Naive thymus-derived CD8-positive, alpha-beta T cell (primary cell): ENCODE measurements around the gene IRF4. TPM values are rescaled to one million over a fixed set of nuclear protein-coding genes. Genes with fewer than 3 reads are reported as not detected.

Source experiments
- ATAC-seq, 2 donors: fragments of 150-1000 bp; cut with Tn5 transposase in 1 of 2; sonication (Bioruptor Pico), chemical (Tn5 transposase) in 1 of 2; 1 replicate in 1 of 2; 2 replicates in 1 of 2; pipeline ENCODE4 v1.10.0; 2021; ENCODE audit warnings: mild to moderate bottlenecking in 2 of 2, moderate library complexity in 2 of 2
- POLR2A ChIA-PET: fragments of 350-600 bp; sonication (Branson Sonifier 250); formaldehyde crosslinking; loops from one replicate; lab custom pipeline; 2021; ENCODE audit warnings: antibody characterized with exemption; lab: Charles Lee
- DNase-seq, 10 donors: peaks; one replicate each; pipeline versions ENCODE4 v3.0.0 to v3.0.0-alpha.2; 2020 to 2022
- H3K27ac Mint-ChIP-seq, 10 donors: one replicate each; pipeline ENCODE4 v1.8.0; 2020 to 2022; ENCODE audit warnings: mild to moderate bottlenecking in 10 of 10, mixed read lengths in 10 of 10, moderate library complexity in 4 of 10, inconsistent platforms in 1 of 10
- H3K27me3 Mint-ChIP-seq, 5 donors: one replicate each; pipeline ENCODE4 v1.8.0; 2021 to 2022; ENCODE audit warnings: mixed read lengths in 5 of 5
- H3K36me3 Mint-ChIP-seq, 3 donors: one replicate each; pipeline ENCODE4 v1.8.0; 2020 to 2022; ENCODE audit warnings: mixed read lengths in 3 of 3, mild to moderate bottlenecking in 2 of 3, inconsistent platforms in 1 of 3
- H3K4me1 Mint-ChIP-seq, 4 donors: one replicate each; pipeline ENCODE4 v1.8.0; 2021 to 2022; ENCODE audit warnings: mixed read lengths in 4 of 4
- H3K4me3 Mint-ChIP-seq, 10 donors: one replicate each; pipeline ENCODE4 v1.8.0; 2020 to 2022; ENCODE audit warnings: mild to moderate bottlenecking in 10 of 10, mixed read lengths in 10 of 10, moderate library complexity in 6 of 10, inconsistent platforms in 1 of 10
- H3K9me3 Mint-ChIP-seq, 9 donors: one replicate each; pipeline ENCODE4 v1.8.0; 2020 to 2022; ENCODE audit warnings: mixed read lengths in 9 of 9, mild to moderate bottlenecking in 3 of 9, inconsistent platforms in 1 of 9, moderate library complexity in 1 of 9
- polyA plus RNA-seq, 3 donors: library from polyadenylated mRNA; unstranded; fragments of 300-500 nt; fragmentation: Illumina TruSeq; gene quantifications; one replicate each; pipeline ENCODE4 v1.2.3, GENCODE V29; 2021
- total RNA-seq, 8 experiments: library from RNA in 2 of 8; stranded (reverse) in 2 of 8; gene quantifications; one replicate each; pipeline ENCODE4 v1.2.3 and lab custom pipeline; 2021 to 2026

The IRF4 gene
- total and polyA plus RNA-seq, 5 experiments from 2014 or later = 0.44 to 10.4 (median 0.97) TPM

GRCh38 chr6:399785-400534 lies 8.4 kb downstream of the IRF4 start:
- Mint-ChIP-seq H3K9me3 (no peaks in the 10 kb centered on the region), H3K4me1 (peaks cover 16 to 55% (median 29%) of the 10 kb centered on the region in 4 donors), H3K27me3 (no peaks in the 10 kb centered on the region), H3K27ac (peak overlapping the region in 3 of 10 donors; percentile 28 to 70 (median 43)), H3K4me3 (peak overlapping the region in 7 of 10 donors; percentile 24 to 53 (median 46)), H3K36me3 (peaks cover 0 to 20% (median 2%) of the 10 kb centered on the region in 3 donors)
- peak; percentile 52 to 63 for ATAC-seq
- peak in 3 of 10 donors; percentile 16 to 36 (median 24) for DNase-seq
- POLR2A ChIA-PET = interaction anchor here (0.8 kb wide), 1 partner anchor 9 kb away, joined by 4 read pairs; no protein-coding TSS in a partner anchor

DNA sequence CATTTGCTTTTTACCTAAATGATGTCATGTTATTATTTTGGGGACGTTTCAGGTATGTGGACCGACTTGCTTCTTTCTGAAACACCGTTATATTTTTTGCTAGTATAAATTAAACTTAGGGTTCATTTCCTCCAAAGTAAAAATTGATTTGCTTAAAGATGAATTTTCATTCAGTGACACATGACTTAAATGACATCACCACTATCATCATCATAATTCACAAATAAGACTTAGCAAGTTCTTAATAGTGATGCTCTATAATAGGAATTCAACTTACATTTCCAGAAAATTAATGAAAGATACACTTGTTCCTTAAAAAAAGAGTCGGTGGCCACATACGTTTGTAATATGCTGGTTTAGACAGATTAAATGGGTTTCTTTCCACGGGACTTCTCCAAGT lies 9.3 kb downstream of the IRF4 start:
- Mint-ChIP-seq H3K27ac (no peak overlapping the region), H3K36me3 (peaks cover 0 to 20% (median 2%) of the 10 kb centered on the region in 3 donors), H3K4me3 (no peak overlapping the region), H3K4me1 (peaks cover 19 to 52% (median 33%) of the 10 kb centered on the region in 4 donors), H3K27me3 (no peaks in the 10 kb centered on the region), H3K9me3 (no peaks in the 10 kb centered on the region)
- DNase-seq (no peak), ATAC-seq (no peak)
- POLR2A ChIA-PET = interaction anchor here (2.0 kb wide), 1 partner anchor 8 kb away, joined by 6 read pairs; no protein-coding TSS in a partner anchor

- POLR2A ChIA-PET = interaction anchor here (2.0 kb wide), 1 partner anchor 9 kb away, joined by 6 read pairs; no protein-coding TSS in a partner anchor
- Mint-ChIP-seq H3K27ac (peak overlapping the region in 1 of 10 donors; percentile 37), H3K4me3 (no peak overlapping the region)
Measured at GRCh38 chr6:401239-401993, 9.9 kb downstream of the IRF4 start.

GRCh38 chr6:401994-402640 lies 10.6 kb downstream of the IRF4 start:
- no peak for ATAC-seq
- Mint-ChIP-seq H3K9me3 (no peaks in the 10 kb centered on the region), H3K4me3 (peak overlapping the region in 1 of 10 donors; percentile 9), H3K36me3 (peaks cover 0 to 27% (median 5%) of the 10 kb centered on the region in 3 donors), H3K4me1 (peaks cover 19 to 57% (median 33%) of the 10 kb centered on the region in 4 donors), H3K27me3 (no peaks in the 10 kb centered on the region), H3K27ac (peak overlapping the region in 2 of 10 donors; percentile 37)
- POLR2A ChIA-PET = interaction anchor here (1.0 to 2.0 kb wide), 2 partner anchors 9 to 64 kb away, joined by 3 to 6 read pairs; no protein-coding TSS in a partner anchor
- DNase-seq = no peak

More at GRCh38 chr6:401239-401993, 9.9 kb downstream of the IRF4 start:
- Mint-ChIP-seq H3K9me3 (no peaks in the 10 kb centered on the region), H3K4me1 (peaks cover 19 to 53% (median 33%) of the 10 kb centered on the region in 4 donors), H3K27me3 (no peaks in the 10 kb centered on the region), H3K36me3 (peaks cover 0 to 23% (median 2%) of the 10 kb centered on the region in 3 donors)
- no peak for ATAC-seq
- no peak for DNase-seq

DNA sequence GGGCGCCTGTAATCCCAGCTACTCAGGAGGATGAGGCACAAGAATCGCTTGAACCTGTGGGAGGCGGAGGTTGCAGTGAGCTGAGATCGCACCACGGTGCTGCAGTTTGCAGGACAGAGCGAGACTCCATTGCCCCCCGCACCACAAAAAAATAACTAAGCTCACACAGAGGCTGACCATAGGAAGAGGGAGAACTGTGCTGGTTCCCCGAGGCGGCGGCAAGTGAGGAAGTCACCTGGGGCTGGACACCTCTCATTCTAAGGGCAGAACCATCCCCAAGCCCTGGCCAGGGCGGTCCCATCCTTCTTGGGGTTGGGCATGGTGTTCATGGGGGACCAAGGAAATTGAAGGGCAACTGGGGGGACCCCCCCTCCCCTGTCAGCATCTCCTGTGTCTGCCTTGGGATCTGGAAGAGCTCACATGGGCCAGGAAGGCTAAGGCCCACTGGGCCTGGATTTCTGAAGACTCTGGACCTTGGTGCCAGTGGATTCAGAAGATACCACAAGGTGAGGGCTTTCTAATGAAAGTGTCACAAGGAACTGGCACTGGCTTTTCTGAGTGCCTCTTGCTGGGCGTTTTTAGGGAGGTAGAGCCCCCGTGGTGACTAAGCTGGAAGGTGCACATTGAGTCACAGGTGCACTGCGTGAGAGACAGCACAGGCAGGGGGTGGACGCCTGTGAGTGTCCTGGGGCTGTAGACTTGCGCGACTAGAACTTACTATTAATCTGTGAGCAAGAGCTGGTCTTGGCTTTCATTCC lies 11.5 kb downstream of the IRF4 start:
- H3K27ac Mint-ChIP-seq = peak overlapping the region in 5 of 10 donors; percentile 39 to 87 (median 79)
- DNase-seq = no peak
- no peak for ATAC-seq
- POLR2A ChIA-PET = interaction anchor here (0.5 to 2.0 kb wide), 6 partner anchors 8 to 86 kb away, joined by 3 to 9 read pairs (median 4); no protein-coding TSS in a partner anchor
- peaks cover 19 to 56% (median 34%) of the 10 kb centered on the region in 4 donors for H3K4me1 Mint-ChIP-seq
- H3K4me3 Mint-ChIP-seq = peak overlapping the region in 7 of 10 donors; percentile 71 to 85 (median 80)
- no peaks in the 10 kb centered on the region for H3K9me3 Mint-ChIP-seq
- H3K36me3 Mint-ChIP-seq = peaks cover 4 to 26% (median 6%) of the 10 kb centered on the region in 3 donors
- no peaks in the 10 kb centered on the region for H3K27me3 Mint-ChIP-seq

DNA sequence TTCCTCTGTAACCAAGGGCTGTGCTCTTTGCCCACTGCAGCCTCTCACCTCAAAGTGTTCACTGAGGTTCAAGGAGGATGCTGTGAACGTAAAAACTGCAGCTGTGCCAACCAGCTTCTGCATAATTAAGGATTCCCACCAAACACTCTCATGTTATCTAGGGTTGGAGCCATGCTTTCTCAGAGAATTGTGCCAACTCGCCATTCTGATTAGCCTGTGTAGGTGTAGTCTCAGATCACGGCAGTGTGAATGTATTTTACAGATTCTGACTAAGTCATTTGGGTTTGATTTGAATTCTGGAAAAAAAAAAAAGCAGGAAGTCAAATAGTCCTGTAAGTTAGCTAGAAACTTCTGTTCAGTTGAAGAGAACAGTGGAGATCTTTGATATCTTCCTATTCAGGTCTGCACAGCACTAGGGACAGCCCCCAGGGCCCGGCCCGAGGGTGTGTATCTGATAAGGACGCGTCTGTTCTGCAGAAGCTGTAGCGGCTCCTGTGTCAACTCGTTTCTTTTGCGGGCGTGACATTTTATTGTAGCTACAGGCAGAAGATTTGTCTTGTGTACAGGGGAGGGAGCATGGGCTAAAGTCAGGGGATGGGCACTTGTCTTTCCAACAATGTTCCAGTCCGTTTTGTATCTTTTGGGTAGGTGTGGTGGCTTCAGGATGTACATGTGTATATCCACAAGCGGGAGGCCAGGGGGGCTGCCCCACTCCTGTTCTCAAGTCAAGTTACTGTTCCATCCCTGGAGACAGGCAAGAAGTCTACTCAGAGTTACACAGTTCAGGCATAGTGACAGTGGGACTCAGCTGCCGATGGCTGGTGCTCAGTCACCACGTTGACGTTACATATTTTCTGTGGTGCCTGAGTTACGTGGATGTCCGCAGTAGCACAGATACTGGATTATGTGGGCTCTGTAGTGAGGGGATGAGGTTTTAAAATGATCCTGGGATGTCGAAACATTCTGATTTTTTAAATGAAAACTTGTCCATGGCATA lies 12.4 kb downstream of the IRF4 start:
- Mint-ChIP-seq H3K4me3 (peak overlapping the region; percentile 73 to 89 (median 84)), H3K27me3 (no peaks in the 10 kb centered on the region), H3K9me3 (no peaks in the 10 kb centered on the region), H3K36me3 (peaks cover 6 to 31% (median 12%) of the 10 kb centered on the region in 3 donors), H3K4me1 (peaks cover 19 to 52% (median 35%) of the 10 kb centered on the region in 4 donors), H3K27ac (peak overlapping the region; percentile 54 to 93 (median 86))
- peak in 1 of 10 donors; percentile 11 for DNase-seq
- peak; percentile 18 to 42 for ATAC-seq
- POLR2A ChIA-PET = interaction anchor here (0.7 to 2.1 kb wide), 6 partner anchors 9 to 111 kb away, joined by 3 to 11 read pairs (median 4); no protein-coding TSS in a partner anchor

- Mint-ChIP-seq H3K36me3 (peaks cover 6 to 31% (median 12%) of the 10 kb centered on the region in 3 donors), H3K27ac (peak overlapping the region; percentile 79 to 93 (median 87)), H3K9me3 (no peaks in the 10 kb centered on the region), H3K4me3 (peak overlapping the region; percentile 73 to 89 (median 84)), H3K27me3 (no peaks in the 10 kb centered on the region), H3K4me1 (peaks cover 17 to 44% (median 31%) of the 10 kb centered on the region in 4 donors)
- POLR2A ChIA-PET = interaction anchor here (0.6 to 2.1 kb wide), 5 partner anchors 10 to 138 kb away, joined by 3 to 11 read pairs (median 3); no protein-coding TSS in a partner anchor
- peak in 5 of 10 donors; percentile 8 to 54 (median 33) for DNase-seq
- peak; percentile 81 for ATAC-seq
Measured at GRCh38 chr6:404685-405423, 13.3 kb downstream of the IRF4 start.

DNA sequence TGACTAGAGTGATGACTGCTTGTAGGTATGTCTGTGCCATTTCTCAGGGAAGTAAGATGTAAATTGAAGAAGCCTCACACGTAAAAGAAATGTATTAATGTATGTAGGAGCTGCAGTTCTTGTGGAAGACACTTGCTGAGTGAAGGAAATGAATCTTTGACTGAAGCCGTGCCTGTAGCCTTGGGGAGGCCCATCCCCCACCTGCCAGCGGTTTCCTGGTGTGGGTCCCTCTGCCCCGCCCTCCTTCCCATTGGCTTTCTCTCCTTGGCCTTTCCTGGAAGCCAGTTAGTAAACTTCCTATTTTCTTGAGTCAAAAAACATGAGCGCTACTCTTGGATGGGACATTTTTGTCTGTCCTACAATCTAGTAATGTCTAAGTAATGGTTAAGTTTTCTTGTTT lies 16.6 kb downstream of the IRF4 start:
- no peak for DNase-seq
- no peak overlapping the region for H3K4me3 Mint-ChIP-seq
- peaks cover 6 to 26% (median 12%) of the 10 kb centered on the region in 3 donors for H3K36me3 Mint-ChIP-seq
- no peaks in the 10 kb centered on the region for H3K27me3 Mint-ChIP-seq
- H3K4me1 Mint-ChIP-seq = peaks cover 17 to 28% (median 24%) of the 10 kb centered on the region in 4 donors
- POLR2A ChIA-PET = interaction anchor here (0.7 kb wide), 1 partner anchor 10 kb away, joined by 3 read pairs; no protein-coding TSS in a partner anchor
- no peaks in the 10 kb centered on the region for H3K9me3 Mint-ChIP-seq
- ATAC-seq = no peak
- H3K27ac Mint-ChIP-seq = peak overlapping the region in 2 of 10 donors; percentile 31 to 49

DNA sequence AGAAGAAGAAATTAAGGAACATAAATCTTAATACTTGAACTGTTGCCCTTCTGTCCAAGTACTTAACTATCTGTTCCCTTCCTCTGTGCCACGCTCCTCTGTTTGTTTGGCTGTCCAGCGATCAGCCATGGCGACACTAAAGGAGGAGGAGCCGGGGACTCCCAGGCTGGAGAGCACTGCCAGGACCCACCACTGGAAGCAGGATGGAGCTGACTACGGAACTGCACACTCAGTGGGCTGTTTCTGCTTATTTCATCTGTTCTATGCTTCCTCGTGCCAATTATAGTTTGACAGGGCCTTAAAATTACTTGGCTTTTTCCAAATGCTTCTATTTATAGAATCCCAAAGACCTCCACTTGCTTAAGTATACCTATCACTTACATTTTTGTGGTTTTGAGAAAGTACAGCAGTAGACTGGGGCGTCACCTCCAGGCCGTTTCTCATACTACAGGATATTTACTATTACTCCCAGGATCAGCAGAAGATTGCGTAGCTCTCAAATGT lies 17.1 kb downstream of the IRF4 start:
- H3K4me1 Mint-ChIP-seq = peaks cover 15 to 23% (median 19%) of the 10 kb centered on the region in 4 donors
- DNase-seq = no peak
- H3K4me3 Mint-ChIP-seq = no peak overlapping the region

More for the DNA sequence above, 17.1 kb downstream of the IRF4 start:
- H3K27me3 Mint-ChIP-seq = no peaks in the 10 kb centered on the region
- H3K36me3 Mint-ChIP-seq = peaks cover 6 to 26% (median 12%) of the 10 kb centered on the region in 3 donors
- POLR2A ChIA-PET = interaction anchor here (1.0 kb wide), 1 partner anchor 16 kb away, joined by 3 read pairs; no protein-coding TSS in a partner anchor
- no peak for ATAC-seq
- H3K9me3 Mint-ChIP-seq = no peaks in the 10 kb centered on the region
- peak overlapping the region in 3 of 10 donors; percentile 31 to 56 (median 49) for H3K27ac Mint-ChIP-seq
